ENCODE data around the gene CIT. TPM values are rescaled to one million over a fixed set of nuclear protein-coding genes. Genes with fewer than 3 reads are reported as not detected.

Gene CIT
- total RNA-seq, 1 donor from 2014 or later: 29.3 TPM

DNA sequence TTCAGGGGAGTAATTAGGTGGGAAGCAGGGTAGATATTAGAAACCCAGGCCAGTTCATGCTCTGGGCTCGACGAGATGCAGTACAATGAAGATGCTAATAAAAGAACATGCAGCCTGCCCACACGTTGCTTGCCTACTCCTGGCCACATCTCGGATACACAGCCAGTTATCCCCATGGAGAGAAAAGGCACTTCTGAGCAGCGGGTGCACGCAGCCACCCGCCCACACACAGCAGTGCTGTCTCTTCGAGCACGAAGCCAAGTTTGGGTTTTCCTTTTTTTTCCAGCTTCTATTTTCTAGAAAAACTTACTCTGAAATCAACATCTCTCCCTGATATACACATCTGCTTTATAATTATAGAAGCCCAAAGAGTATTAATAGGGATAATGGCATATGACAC, 85.7 kb downstream of the CIT start:
- H3K9me3 Mint-ChIP-seq: no peaks in the 10 kb centered on the region
- TF ChIP-seq CTCF (IDR thresholded peaks at IDR 0.05; ENCODE audit: unreplicated experiment): no peak
- no peak overlapping the region for H3K4me3 Mint-ChIP-seq
- H3K4me1 Mint-ChIP-seq: no peaks in the 10 kb centered on the region
- no peaks in the 10 kb centered on the region for H3K36me3 Mint-ChIP-seq
- H3K27ac Mint-ChIP-seq: no peak overlapping the region
- no peaks in the 10 kb centered on the region for H3K27me3 Mint-ChIP-seq (ENCODE audit: low read depth)
- no peak for DNase-seq (ENCODE audit: low spot score in 2 of 2, unreplicated experiment in 2 of 2)

GRCh38 chr12:119788786-119789185, 88.3 kb downstream of the CIT start:
- H3K4me3 Mint-ChIP-seq: no peak overlapping the region
- no peak overlapping the region for H3K27ac Mint-ChIP-seq
- peaks cover 4% of the 10 kb centered on the region for H3K9me3 Mint-ChIP-seq
- H3K27me3 Mint-ChIP-seq (ENCODE audit: low read depth): no peaks in the 10 kb centered on the region
- no peaks in the 10 kb centered on the region for H3K4me1 Mint-ChIP-seq
- DNase-seq (ENCODE audit: low spot score in 2 of 2, unreplicated experiment in 2 of 2): no peak
- H3K36me3 Mint-ChIP-seq: peaks cover 14% of the 10 kb centered on the region
- no peak for TF ChIP-seq CTCF (IDR thresholded peaks at IDR 0.05; ENCODE audit: unreplicated experiment)

GRCh38 chr12:119786539-119786938, 90.6 kb downstream of the CIT start:
- Mint-ChIP-seq H3K9me3 (peaks cover 4% of the 10 kb centered on the region), H3K27me3 (ENCODE audit: low read depth) (no peaks in the 10 kb centered on the region), H3K4me1 (no peaks in the 10 kb centered on the region), H3K36me3 (peaks cover 21% of the 10 kb centered on the region), H3K4me3 (no peak overlapping the region), H3K27ac (no peak overlapping the region)
- DNase-seq (ENCODE audit: low spot score in 2 of 2, unreplicated experiment in 2 of 2): no peak
- TF ChIP-seq CTCF (IDR thresholded peaks at IDR 0.05; ENCODE audit: unreplicated experiment): no peak

DNA sequence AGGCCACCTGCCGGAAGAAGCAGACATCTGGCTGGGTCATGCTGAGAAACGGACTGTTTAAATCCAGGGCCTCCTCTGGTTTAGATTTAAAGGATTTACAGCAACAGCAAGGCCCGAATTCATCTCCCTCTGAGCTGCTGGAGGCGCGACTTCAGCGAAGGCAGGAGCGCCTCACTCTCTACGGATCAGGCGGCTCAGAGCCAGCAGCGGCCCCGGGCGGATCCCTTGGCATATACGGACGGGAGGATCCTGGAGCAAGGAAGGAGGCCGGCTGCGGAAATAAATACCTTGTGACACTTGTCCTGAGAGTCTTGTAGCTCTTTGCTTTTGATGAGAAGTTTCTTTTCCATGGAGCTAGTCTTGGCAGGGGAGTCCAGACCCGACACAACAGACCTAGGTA, 92.4 kb downstream of the CIT start:
- Mint-ChIP-seq H3K27ac (no peak overlapping the region), H3K36me3 (peaks cover 21% of the 10 kb centered on the region), H3K4me1 (peaks cover 2% of the 10 kb centered on the region)

DNA sequence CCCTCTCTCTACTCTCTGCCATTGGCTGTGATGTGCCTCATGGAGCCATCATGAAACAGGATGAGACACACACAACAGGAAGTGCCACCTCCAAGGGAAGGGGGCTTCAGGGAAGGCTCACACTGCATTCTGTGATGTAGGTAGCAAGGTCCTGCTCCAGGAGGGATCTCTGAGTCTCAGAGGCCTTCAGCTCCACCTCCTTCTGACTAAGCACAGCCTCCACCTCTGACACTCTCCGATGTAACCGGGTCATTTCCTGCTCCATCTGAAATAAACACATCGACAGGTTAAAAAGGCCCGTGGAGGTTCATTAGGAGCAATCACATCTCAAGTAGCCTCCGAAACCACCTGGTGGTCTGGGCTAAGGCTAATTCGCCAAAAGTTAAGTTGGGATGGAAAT, 93.3 kb downstream of the CIT start:
- H3K36me3 Mint-ChIP-seq: peaks cover 21% of the 10 kb centered on the region
- no peak overlapping the region for H3K4me3 Mint-ChIP-seq
- H3K27me3 Mint-ChIP-seq (ENCODE audit: low read depth): no peaks in the 10 kb centered on the region
- TF ChIP-seq CTCF (IDR thresholded peaks at IDR 0.05; ENCODE audit: unreplicated experiment): no peak
- H3K9me3 Mint-ChIP-seq: peaks cover 4% of the 10 kb centered on the region
- no peak overlapping the region for H3K27ac Mint-ChIP-seq
- H3K4me1 Mint-ChIP-seq: peaks cover 2% of the 10 kb centered on the region
- DNase-seq (ENCODE audit: low spot score in 2 of 2, unreplicated experiment in 2 of 2): no peak

More for the DNA sequence above, 92.4 kb downstream of the CIT start:
- H3K4me3 Mint-ChIP-seq: no peak overlapping the region
- DNase-seq (ENCODE audit: low spot score in 2 of 2, unreplicated experiment in 2 of 2): no peak
- no peak for TF ChIP-seq CTCF (IDR thresholded peaks at IDR 0.05; ENCODE audit: unreplicated experiment)
- H3K27me3 Mint-ChIP-seq (ENCODE audit: low read depth): no peaks in the 10 kb centered on the region
- H3K9me3 Mint-ChIP-seq: peaks cover 4% of the 10 kb centered on the region

DNA sequence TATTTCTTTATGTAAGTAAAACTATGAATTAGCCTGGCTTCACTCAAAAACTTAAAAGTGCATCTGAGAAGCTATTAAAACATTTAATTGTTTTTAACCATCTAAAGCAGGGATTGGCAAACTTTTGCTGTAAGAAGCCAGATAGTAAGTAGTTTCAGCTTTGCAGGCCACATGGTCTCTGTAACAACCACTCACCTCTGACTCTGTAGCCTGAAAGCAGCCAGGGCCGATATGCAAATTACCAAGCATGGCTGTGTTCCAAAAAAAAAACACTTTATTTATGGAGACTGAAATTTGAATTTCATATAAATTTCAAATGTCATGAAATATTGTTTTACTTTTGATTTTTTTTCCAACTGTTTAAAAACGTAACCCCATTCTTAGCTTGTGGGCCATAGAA, 95.3 kb downstream of the CIT start:
- no peaks in the 10 kb centered on the region for H3K27me3 Mint-ChIP-seq (ENCODE audit: low read depth)
- H3K36me3 Mint-ChIP-seq: peaks cover 23% of the 10 kb centered on the region
- peaks cover 4% of the 10 kb centered on the region for H3K9me3 Mint-ChIP-seq
- no peak for DNase-seq (ENCODE audit: low spot score in 2 of 2, unreplicated experiment in 2 of 2)
- peaks cover 2% of the 10 kb centered on the region for H3K4me1 Mint-ChIP-seq
- TF ChIP-seq CTCF (IDR thresholded peaks at IDR 0.05; ENCODE audit: unreplicated experiment): no peak
- no peak overlapping the region for H3K4me3 Mint-ChIP-seq
- H3K27ac Mint-ChIP-seq: no peak overlapping the region

All from mesothelial cell of epicardium (in vitro differentiated cells).